ENCODE results near the gene CERS6.
"Not testable (repeated sequence)": the region's sequence is repeated elsewhere in the genome, so short reads cannot be mapped to it uniquely, and the experiment has no call there.

The CERS6 gene

DNA sequence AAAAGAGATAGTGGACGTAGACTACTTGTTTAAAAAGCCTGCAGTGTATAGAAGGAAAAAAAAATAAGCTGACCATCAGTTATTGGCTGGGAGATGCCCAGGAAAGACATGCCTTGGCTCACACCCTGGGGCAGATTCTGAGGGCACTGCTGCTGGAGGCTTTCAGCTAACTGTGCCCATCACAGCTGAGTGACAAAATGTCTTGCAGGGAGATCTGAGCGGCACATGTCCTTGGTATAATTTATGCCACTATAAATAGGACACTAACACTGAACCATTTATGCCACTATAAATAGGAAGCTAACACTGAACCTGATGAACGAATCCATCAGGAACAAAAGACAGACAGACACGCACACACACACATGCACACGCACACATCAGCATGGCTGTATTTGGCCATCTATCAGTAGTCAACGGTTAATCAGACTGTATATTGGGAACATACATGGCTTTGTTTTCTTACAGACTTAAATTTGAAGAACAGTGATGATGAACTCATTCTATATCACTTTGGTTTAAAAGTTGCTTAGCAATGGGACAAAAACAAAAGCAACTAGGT, 278.2 kb downstream of the CERS6 start:
- no peak for DNase-seq (ENCODE audit: low read depth)

- no peak for DNase-seq (ENCODE audit: low read depth)
Measured at GRCh38 chr2:168736649-168737445, 280.8 kb downstream of the CERS6 start.

DNA sequence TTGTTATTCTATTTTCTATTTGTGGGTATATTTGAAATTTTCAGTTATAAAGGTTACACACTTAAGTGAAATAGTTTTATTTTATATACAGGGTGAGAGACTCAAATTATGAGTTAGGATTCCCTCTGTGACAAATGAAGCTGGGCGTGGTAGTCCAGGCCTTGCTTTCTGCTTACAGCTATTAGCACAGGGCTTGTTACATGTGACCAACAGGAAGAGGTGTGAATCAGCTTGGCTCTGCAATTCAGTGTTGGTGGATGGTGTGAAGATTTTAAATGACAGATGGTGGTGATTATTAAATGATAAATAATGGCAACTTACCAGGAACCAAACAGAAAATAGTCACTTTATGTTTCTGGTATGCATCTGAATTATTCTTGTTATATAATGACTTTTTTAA, 282.0 kb downstream of the CERS6 start:
- no peak for DNase-seq (ENCODE audit: low read depth)

DNA sequence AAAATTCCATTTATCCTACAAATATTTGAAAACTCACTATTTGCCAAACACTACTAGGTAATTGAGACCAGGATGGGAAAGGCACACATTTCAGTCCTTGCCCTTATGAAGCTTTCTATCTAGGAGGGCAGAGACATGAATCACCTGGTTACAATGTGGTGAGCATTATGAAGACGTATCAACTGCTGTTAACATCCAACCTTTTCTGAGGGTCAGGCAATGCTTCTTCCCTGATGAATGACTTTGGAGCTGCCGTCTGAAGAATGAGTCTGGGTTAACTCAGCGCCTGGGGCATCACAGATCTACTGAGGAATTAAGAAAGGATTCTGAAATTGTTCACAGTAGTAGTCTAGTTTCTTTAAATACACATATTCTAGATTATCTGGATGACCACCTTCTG, 284.3 kb downstream of the CERS6 start:
- DNase-seq (ENCODE audit: low read depth), result no peak

- no peak for DNase-seq (ENCODE audit: low read depth)
Measured at GRCh38 chr2:168740788-168741187, 284.7 kb downstream of the CERS6 start.

DNA sequence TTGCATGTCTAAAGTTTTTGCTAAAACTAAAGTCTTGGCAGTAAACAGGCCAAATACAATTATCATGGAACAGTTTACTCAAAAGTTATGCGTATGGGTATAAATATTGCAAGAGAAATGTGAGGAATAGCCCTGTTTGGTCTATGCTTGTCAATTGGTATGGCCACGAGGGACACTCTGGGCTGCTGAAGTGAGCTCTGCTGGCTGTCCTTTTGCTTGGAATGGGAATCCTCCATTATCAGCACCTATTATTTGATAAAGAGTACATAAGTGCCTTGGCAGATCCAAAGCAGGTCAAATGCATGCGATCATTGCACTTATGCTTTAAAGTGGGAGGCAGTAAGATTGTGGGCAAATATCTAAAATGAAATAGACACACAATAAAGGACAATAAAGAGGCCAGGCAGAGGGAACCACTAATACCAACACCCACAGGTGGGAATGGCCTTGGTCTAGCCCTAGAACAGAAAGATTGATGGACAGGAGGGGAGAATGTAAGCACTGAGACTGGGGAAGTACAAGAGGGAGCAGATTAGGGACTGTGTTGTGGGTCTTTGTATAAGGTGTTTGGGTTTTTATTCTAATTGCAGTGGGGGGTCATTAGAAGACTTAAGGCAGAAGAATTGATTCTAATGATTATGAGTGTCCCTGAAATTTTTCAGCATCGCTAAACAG, 286.3 kb downstream of the CERS6 start:
- DNase-seq (ENCODE audit: low read depth), result no peak

GRCh38 chr2:168744844-168745243, 288.8 kb downstream of the CERS6 start:
- DNase-seq (ENCODE audit: low read depth), result no peak

GRCh38 chr2:168748461-168748860, 292.4 kb downstream of the CERS6 start:
- no peak for DNase-seq (ENCODE audit: low read depth)

- no peak for DNase-seq (ENCODE audit: low read depth)
Measured at GRCh38 chr2:168749297-168749696, 293.2 kb downstream of the CERS6 start.

DNA sequence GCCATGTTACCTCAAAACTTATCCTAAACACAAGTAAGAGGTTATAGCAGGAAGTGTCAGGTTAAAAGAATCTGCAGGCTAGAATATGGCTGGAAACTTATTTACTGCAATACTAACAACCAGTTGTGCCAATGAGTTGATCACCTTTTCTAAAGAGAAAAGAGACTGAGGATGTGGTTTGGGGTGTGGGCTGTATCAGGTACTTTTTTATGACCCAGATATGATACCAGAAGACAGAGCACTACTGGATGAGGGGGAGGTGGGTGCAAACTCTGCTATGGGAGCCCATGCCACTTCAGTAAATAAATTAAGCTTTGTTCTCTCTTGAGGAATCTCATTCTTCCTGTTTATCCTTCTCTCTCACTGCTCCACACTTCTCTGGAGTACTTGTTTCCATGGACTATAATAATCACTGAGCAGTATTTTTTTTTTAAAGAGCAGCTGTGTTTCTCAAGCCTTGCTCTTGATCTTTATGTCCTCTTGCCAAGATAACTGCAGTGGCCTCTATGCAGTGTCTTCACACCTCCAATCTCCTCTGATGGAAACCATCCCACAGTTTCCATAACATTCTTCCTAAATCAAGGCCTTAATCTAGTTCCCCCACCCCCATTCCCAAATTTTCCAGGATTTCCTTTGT, 295.1 kb downstream of the CERS6 start:
- DNase-seq (ENCODE audit: low read depth), result no peak

DNA sequence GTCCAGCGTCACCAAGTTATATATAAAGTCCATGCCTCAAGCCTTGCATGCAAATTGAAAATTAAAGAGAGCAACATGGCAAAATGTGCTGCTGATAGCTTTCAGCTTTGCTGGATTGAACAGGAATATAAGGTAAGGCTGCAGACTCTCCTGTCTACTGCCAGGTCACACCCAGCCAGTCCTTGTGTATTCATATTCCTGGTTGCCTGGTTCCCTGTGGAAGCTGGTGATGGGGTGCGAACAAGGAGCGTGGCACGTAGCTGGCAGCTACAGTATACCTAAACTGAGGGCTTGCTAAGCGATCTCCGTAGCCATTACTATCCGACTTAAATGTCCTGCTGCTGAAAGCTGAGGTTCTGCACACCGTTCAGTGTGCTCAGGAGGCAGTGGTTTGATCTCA, 296.3 kb downstream of the CERS6 start:
- no peak for DNase-seq (ENCODE audit: low read depth)

GRCh38 chr2:168753765-168754329, 297.8 kb downstream of the CERS6 start:
- no peak for DNase-seq (ENCODE audit: low read depth)

- DNase-seq (ENCODE audit: low read depth), result peak; percentile 32
Measured at GRCh38 chr2:168757223-168757622, 301.2 kb downstream of the CERS6 start.

DNA sequence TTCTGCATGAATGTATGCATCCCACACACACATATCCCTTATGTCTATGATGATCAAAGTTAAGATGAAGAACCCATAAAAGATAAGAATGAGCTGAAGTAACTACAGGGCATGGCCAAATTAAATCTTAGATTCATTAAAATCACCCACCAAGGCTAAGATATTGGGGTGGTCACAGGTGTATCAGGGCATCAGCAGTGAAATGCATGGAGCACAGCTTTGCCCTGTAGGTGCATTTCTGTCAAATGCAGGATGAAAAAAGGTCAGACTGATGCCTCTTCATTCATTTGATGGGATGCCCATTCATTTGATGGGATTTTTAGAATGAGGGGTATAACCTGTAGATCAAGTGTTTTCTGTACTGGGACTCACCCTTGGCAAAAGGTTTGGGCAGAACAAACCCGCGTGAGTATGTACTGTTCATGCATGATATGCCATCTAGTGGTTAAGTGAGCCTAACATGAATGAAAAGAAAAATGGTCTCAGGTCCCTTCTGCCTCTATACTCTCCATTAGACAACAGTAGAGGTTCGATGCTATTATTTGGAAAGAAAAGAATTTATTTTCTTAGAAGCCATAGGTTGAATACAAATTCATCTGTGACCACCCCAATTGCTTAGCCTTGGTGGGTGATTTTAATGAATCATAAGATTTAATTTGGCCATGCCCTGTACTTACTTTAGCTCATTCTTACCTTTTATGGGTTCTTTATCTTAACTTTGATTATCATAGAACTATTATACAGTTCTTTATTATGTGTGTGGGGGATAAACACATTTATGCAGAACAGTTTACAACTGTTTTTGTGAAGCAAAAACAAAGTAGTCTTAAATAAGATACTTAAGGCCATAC, 303.1 kb downstream of the CERS6 start:
- no peak for DNase-seq (ENCODE audit: low read depth)

GRCh38 chr2:168765401-168765800, 309.3 kb downstream of the CERS6 start:
- DNase-seq (ENCODE audit: low read depth), result no peak

DNA sequence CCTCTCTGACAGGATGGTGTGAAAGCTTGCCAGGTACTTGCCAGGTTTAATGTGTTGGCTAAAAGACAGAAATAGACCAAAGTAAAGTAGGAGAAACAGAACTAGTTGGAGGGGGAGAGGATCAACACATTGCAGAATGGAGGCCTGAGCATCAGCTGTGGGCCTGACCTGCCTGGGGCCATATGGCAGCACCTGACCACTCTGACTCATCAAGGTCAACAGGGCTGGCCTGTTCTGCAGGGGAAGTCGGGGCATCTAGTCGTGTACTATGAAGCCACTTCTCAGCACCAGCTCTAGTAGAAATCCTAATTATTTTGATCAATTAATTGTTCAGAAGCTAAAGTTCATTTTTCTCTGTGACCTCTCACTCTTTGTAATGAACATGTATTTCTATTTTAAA, 310.5 kb downstream of the CERS6 start:
- DNase-seq (ENCODE audit: low read depth), result no peak

DNA sequence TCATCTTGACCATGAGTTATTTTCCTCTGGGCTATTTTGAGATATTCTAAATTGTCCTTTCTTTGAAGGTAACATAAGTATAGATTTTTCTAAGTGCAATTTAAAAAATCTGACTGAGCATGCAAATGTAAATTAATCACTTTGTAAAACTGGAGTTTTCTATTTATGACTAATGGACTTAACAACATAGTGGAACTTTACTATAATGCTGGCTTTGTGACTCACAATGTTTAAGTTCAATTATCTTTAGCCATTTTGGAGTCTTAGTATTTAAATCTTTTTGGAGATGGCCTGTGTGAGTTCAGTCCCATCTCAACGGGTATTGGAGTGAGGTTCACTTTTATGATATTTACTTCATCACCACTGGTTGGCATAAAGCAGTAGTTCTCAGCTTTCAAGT, 311.2 kb downstream of the CERS6 start:
- DNase-seq (ENCODE audit: low read depth), result no peak

DNA sequence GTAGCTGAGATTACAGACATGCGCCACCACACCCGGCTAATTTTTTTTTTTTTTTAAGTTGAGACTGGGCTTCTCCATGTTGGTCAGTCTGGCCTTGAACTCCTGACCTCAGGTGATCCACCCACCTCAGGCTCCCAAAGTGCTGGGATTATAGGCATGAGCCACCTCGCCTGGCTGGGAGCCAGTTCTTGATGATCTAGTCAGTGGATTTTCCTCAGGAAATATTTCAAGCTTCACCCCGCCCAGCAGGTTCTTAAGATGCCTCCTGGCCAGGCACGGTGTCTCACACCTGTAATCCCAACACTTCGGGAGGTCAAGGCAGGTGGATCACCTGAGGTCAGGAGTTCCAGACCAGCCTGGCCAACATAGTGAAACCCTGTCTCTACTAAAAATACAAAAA, 312.3 kb downstream of the CERS6 start:
- not testable (repeated sequence) for DNase-seq (ENCODE audit: low read depth)

DNA sequence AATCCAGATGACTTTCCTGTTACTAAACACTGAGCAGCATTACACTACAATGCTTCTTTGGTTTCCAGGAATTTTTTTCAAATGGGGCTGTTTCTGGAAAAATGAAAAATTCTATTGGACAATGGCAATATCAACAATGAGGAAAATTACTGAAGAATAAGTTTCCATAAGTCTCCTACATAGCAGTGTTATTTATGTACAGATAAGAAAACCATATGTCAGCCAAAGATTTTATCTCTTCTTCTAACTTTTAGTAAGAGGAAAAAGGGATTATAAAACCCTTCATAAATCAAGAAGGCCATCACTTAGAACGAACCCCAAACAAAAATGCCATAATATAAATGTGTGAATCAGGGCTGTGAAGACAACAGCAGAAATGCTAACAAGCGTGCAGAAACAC, 314.7 kb downstream of the CERS6 start:
- no peak for DNase-seq (ENCODE audit: low read depth)

DNA sequence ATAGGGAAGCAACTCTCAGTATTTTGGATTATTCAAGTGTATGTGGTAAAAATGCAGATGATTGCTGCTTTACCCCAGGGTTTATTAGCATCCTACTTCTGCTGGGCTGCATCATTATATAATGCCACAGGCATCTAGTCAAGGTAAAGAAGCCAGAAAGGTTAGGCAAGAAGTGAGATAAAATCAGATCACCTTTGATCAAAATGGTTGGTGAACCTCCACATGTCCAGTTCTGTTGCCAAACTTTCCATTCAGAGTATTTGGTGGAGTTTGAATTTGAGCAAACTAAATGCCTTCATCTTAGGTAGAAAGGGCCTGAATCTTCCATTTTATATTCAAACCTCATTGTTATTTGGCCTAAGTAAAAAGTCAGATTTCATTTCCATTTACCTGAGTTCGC, 316.6 kb downstream of the CERS6 start:
- no peak for DNase-seq (ENCODE audit: low read depth)

GRCh38 chr2:168773128-168773527, 317.1 kb downstream of the CERS6 start:
- DNase-seq (ENCODE audit: low read depth), result no peak
